ENCODE data around the gene SLC22A17.
"Not testable (repeated sequence)": the region's sequence is repeated elsewhere in the genome, so short reads cannot be mapped to it uniquely, and the experiment has no call there.

Gene SLC22A17

DNA sequence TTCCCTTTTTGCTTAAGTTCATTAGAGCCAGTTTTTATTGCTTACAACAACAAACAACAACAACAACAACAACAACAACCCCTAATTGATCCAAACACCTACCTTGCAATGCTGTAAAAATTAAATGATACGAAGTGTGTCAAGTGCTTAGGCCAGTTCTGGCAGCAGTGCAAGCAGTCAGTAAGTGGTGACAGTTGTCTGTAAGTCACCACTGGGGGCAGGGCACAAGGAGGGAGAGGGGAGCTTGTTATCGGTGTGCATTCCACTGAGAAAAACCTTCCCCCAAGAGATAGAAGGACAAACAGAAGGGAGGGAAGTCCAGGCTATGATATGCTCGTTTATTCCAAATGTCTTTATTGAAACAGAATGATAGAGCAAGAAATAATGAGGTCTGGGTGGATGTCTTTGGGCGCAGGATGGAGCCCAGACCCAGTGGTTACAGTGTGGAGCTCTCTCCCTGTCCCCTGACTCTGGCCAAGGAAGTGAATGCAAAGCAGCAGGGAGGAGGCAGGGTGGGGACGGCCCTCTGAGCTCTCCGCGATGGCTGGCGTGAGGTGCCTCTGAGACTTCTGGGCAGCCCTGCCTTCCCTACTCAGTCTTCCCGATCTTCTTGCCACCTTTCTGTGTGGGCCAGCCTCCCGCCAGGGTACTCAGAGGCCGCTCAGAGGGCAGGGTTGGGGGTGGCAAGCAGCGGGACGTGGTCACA lies 6.5 kb downstream of the SLC22A17 start:
- no peak for DNase-seq (ENCODE audit: low spot score)

DNA sequence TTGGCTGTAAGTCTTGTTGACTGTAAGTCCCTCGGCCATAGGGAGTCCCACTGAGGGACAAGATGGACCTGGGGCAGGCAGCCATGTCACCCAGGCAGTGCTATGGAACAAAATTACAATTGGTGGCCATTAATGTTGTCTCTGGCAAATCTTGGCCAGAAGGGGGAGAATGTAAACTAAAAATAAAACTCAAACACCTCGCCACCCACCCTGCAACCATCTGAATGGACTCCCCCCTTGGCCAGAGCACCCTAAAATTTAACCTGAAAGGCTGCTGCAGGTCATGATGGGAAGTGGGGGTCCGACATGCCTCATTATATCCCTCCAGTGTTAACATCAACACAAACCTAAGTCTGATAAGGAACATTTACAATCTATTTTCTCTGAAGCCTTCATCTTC lies 8.2 kb downstream of the SLC22A17 start:
- DNase-seq (ENCODE audit: low spot score) = no peak

DNA sequence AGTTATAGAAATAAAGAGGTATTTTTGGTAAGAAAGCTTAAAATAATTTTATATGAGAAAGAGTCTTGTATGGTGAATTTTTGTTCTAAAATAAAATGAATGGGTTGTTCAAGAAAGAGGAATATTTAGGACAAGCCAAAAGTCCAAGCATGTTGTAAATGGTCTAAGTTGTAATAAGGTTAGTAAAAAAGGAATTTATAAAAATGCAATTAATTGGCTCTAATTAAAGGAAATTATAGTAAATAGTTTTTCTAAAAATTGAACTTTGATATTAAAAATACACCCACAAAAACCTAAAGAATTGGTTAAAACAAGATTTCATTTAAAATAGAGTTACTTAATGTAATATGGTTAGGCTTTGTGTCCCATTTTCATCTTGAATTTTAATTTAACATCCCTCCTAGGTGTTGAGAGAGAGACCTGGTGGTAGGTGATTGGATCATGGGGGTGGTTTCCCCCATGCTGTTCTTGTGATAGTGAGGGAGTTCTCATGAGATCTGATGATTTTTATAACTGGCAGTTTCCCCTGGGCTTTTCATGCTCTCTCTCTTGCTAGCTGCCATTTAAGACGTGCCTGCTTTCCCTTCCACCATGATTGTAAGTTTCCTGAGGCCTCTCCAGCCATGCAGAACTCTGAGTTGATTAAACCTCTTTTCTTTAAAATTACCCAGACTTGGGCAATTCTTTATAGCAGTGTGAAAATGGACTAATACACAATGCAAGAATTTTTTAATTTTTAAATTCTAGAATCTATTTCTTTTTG lies 13.0 kb downstream of the SLC22A17 start:
- DNase-seq (ENCODE audit: low spot score) = no peak

DNA sequence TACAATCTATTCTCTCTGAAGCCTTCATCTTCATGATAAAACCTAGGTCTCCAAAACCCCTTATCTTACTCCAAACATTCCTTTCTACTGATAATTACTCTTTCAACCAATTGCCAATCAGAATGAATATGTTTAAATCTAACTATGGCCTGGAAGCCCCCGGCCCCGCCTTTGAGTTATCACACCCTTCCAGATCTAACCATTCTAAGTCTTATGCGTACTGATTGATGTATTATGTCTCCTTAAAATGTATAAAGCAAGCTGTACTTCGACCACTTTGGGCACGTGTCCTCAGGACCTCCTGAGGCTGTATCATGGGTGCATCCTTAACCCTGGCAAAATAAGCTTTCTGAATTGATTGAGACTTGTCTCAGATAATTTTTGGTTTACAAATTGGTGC lies 17.1 kb downstream of the SLC22A17 start:
- DNase-seq (ENCODE audit: low spot score) = no peak

DNA sequence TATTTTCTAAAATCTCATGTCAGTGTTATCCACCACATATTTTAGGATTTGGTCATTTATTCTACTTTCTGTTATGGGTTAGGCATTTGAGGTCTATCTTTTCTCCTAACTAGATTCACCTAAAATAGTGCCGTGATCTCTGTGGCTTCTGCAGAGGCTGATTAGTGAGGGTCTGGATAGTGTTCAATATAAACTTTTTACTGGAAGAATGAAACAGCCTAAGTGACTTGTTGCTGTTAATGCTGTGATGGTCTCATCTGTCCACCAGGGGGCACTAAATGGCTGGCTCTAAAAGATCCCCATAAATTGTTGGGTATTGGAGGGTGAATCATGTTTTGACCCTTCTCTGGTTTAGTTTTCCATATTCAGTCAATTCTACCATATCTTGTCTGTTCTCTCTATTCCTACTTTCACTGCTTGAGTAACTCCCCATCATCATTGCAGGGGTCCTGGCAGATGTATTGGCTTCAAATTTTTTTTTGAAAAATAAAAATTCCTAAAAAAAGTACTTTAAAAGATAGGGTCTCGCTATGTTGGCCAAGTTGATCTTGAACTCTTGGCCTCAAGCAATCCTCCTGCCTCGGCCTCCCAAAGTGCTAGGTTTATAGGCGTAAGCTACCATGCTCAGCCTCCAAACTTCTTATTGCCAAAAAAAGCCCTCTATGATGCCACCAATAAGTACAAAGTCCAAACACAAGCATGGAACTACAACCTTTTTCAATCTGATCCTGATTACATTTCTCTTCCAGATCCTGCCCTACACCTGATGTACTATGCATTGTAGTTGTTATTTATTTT lies 24.5 kb downstream of the SLC22A17 start:
- DNase-seq (ENCODE audit: low spot score) = peak; percentile 77

DNA sequence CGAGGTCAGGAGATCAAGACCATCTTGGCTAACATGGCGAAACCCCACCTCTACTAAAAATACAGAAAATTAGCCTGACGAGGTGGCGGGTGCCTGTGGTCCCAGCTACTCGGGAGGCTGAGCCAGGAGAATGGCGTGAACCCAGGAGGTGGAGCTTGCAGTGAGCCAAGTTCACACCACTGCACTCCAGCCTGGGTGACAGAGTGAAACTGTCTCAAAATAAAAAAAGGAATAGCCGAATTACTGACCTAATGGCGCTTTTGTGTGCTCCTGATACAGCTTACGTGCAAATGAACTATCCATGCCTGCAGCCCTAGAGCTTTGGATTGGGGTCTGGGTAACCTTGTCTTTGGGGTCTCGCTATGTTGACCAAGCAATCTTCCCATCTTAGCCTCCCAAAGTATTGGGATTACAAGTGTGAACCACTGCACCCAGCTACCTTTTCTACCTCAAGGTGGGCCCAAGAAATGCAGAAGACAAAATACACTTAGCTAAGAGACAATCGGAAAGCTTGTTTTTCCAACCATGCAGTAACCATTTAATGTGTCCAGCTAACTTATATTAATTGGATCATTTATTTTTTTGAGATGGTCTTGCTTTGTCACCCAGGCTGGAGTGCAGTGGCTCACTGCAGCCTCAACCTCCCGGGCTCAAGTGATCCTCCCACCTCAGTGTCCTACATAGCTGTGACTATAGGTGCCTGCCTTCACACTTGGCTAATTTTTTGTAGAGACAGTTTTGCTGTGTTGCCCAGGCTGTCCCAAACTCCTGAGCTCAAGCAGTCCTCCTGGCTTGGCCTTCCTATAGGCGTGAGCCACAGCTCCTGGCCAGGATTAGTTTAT lies 26.0 kb downstream of the SLC22A17 start:
- no peak for DNase-seq (ENCODE audit: low spot score)

DNA sequence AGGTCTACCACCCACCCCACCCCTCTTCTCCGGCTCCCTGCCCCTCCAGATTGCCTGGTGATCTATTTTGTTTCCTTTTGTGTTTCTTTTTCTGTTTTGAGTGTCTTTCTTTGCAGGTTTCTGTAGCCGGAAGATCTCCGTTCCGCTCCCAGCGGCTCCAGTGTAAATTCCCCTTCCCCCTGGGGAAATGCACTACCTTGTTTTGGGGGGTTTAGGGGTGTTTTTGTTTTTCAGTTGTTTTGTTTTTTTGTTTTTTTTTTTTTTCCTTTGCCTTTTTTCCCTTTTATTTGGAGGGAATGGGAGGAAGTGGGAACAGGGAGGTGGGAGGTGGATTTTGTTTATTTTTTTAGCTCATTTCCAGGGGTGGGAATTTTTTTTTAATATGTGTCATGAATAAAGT lies 26.9 kb downstream of the SLC22A17 start:
- DNase-seq (ENCODE audit: low spot score) = not testable (repeated sequence)

DNA sequence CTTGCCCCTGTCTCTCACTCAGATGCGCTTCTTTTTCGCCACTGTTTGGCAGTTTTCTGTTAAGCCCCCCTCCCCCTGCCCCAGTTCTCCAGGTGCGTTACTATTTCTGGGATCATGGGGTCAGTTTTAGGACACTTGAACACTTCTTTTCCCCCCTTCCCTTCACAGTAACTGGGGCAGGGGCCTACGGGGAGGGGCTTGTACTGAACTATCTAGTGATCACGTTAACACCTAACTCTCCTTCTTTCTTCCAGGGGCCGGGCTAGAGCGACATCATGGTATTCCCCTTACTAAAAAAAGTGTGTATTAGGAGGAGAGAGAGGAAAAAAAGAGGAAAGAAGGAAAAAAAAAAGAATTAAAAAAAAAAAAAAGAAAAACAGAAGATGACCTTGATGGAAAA lies 27.7 kb downstream of the SLC22A17 start:
- DNase-seq (ENCODE audit: low spot score) = no peak

DNA sequence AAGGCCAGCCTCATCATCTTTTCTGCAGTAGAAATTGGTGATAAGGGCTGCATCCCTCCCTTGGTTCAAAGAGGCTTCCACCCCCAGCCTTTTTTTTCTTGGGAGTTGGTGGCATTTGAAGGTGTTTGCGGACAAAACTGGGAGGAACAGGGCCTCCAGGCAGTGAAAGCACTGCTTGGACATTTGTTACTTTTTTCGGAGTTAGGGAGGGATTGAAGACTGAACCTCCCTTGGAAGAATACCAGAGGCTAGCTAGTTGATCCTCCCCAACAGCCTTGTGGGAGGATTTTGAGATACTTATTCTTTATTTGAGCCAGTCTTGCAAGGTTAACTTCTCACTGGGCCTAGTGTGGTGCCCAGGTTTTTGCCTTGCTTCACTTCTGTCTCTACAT lies 28.2 kb downstream of the SLC22A17 start:
- no peak for DNase-seq (ENCODE audit: low spot score)

DNA sequence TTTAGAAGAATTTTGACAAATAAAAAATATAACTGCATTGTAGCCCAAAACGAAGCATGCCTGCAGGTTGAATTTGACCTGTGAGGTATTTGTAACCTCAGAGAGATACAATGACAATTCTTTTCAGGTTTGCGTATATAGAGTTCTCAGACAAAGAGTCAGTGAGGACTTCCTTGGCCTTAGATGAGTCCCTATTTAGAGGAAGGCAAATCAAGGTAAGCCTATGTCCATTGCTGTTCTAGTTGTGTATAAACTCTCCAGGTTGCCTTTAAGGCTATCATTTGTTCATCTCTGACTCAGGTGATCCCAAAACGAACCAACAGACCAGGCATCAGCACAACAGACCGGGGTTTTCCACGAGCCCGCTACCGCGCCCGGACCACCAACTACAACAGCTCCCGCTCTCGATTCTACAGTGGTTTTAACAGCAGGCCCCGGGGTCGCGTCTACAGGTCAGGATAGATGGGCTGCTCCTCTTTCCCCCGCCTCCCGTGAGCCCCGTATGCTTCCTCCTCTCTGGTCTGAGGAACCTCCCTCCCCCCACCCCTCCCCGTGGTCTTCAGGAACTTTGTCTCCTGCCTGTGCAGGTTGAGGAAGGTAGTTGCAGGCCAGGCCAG lies 28.7 kb downstream of the SLC22A17 start:
- DNase-seq (ENCODE audit: low spot score) = no peak

DNA sequence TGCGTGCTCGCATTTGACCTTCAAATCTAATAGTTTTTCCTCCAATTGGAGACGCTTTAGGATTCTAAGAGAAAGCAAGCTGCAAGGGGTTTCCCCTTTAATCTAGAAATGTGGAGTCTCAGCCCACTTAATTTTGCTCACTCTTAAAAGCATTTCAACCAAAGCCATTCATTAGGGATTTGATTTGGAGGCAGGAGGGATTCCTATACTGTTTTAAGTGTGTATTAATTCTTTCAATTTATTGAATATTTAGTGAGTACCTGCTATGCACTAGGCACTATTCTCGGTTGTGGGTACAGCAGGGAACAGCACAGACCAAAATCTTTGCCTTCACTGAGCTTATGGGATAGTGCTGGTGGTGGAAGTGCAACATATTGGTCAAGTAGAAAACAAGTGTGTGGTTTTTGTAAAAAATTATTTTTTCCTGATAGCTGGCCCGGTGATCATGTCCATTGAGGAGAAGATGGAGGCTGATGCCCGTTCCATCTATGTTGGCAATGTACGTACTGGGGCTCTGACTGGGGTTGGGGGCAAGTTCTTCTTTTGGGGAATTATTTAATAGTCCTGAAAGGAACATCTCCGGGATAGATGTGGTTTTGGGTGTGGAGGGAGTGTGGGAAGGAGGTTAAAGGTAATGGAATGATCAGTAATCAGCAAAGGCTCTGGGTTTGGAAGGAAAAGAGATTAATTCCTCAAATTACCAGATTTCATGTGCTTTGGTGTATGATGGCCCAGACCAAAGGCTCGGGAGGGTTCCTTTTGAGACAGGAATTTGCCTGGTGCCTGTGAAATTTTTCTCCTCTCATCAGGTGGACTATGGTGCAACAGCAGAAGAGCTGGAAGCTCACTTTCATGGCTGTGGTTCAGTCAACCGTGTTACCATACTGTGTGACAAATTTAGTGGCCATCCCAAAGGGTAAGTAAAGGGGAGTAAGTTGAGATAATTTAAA lies 29.8 kb downstream of the SLC22A17 start:
- DNase-seq (ENCODE audit: low spot score) = no peak

DNA sequence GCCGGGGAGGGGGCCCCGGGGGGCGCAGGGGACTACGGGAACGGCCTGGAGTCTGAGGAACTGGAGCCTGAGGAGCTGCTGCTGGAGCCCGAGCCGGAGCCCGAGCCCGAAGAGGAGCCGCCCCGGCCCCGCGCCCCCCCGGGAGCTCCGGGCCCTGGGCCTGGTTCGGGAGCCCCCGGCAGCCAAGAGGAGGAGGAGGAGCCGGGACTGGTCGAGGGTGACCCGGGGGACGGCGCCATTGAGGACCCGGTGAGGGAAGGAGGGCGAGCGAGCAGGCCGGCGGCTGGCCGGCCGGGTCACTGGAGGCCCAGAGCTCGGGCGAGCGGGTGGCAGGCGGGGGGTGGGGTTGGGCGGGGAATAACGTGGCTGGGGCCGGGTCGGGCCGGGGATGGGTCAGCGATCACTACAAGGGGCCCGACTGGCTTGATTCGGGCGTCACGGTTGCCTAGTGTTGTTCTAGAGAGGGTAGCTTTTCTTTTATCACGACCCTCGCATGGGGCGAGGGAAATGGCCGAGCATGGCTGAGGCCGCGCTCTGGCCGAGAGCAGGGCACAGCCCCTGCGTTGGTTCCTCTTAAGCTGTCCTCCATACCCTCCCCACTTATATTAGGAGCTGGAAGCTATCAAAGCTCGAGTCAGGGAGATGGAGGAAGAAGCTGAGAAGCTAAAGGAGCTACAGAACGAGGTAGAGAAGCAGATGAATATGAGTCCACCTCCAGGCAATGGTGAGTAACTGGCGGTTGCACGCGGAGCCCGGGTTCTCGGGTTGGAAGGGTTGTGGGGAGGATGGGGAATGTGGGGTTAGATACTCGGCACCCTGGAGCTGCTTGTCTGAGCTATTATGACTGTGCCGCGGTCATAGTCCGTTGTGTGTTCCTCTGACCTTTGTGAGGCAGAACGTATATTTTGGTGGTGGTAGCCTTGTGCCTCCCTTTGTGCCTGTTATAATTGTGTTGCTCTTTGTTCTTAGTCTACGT lies 30.8 kb downstream of the SLC22A17 start:
- peak; percentile 29 for DNase-seq (ENCODE audit: low spot score)

DNA sequence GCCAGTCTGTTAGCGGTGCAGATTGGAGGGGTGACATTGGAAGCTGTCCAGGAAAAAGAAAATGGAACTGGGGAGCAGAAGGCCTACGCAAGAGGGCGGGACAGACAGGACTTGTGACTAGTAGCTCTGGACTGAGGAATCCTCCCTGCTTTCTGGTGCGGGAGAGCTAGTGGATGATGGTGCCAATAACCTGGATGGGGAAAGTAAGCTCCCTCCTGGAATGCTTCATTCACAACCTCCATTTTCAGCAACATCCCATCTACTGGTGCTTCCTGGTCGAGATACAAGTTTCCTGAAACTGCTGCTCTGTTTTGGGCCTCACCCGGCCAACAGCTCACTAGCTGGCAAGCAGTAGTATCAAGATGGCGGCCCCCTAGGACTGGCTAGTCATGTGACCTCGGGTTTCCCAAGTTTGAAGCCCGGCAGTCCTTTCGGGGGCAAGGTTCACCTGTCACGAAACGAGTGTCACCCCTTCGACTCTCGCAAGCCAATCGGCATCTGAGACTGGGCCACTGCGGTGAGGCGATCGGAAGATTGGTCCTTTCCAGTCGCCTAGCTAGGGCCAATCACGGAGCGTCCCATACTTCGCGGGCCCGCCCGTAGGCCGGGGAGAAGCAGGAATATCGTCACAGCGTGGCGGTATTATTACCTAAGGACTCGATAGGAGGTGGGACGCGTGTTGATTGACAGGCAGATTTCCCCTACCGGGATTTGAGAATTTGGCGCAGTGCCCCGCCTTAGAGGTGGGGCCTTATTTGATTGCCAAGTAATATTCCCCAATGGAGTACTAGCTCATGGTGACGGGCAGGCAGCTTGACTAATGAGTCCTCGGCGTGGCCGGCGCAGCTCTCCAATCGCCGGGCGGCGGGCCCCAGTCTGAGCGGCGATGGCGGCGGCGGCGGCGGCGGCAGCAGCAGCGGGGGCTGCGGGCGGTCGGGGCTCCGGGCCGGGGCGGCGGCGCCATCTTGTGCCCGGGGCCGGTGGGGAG lies 31.8 kb downstream of the SLC22A17 start, which contains the start of gene PABPN1:
Gene PABPN1 (plus strand): TSS at position 874 of the 988 bp plus-strand sequence. CDS start 13 bp downstream, at position 887.
- peak; percentile 100 for DNase-seq (ENCODE audit: low spot score)

DNA sequence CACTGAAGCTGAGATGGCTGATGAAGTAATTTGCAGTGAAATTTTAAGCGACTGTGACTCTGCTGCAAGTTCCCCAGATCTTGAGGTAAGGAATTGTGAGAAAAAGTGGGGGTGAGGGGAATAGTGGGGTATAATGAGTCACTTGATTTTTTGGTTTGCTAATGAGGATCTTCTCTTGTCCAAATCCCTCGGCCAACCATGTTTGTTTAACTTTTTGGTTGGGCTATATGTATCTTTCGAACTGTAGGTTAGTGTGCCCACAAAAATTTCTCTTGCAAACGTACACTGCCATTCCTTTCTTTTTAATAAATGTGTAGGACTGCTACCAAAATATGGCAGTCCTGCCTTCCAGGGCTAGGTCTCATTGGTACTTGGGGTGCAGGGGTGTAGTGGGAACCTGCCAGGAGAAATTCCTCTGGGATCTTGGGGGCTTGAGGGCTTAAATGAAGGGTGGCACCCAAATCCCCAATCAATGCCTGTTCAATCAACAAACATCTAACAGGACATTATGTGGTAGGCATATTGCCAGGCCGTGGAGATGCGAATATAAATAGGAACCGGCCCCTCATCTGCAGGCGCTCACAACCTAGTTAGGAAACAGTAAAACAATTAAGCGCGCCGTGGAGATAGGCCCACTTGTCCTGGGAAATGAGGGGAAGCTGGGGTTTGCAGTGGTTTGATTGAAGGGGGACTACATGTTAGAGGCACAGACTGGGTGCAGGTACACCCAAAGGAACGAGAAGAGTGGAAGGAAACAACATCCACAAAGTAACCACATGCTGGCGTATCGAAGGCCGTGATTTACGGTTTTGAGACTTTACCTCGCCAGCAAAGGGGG lies 32.7 kb downstream of the SLC22A17 start:
- no peak for DNase-seq (ENCODE audit: low spot score)

DNA sequence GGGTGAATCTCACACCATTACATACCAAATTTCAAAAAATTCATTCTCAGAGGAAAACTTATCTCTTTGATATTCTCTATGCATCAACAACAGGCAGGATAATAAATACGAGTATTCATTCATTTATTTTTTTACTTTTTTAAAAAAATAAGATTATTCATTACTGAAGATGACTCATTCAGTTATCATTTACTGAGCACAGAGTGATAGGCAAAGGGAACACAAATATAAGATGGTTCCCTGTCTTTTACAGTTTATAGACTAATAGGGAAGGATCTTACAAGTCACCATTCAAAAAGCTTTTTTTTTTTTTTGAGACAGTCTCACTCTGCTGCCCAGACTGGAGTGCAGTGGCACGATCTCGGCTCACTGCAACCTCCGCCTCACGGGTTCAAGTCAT lies 36.4 kb downstream of the SLC22A17 start:
- no peak for DNase-seq (ENCODE audit: low spot score)

DNA sequence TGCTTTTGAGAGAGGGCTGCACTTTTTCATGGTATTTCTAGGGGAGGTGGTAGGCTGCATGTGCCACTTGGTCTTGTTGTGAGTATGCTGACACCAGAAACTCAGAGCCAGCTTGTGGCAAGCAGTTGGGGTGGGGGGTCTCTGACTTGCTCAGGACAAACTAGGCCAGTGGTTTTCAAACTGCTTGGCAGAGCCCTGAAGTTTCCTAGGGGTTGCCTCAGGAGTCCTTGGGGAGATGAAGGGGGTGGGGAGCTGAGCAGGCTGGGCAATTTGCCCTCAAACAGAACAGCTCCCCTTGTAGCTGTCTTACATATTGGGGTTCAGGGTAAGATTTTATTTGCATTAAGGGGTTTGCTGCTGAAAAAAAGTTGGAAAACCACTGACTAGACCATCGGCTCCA lies 42.1 kb downstream of the SLC22A17 start:
- DNase-seq (ENCODE audit: low spot score) = no peak
